Transverse colon (tissue), 4 donors: ENCODE data around the gene LAPTM5.

Experiments
- POLR2AphosphoS5 ChIP-seq, 3 donors: sonication (generic); formaldehyde crosslinking; IDR thresholded peaks; one replicate each; pipeline ENCODE4 v1.6.1; 2016; ENCODE audit warnings: antibody characterized with exemption in 3 of 3
- TF ChIP-seq, protein P1 (sequence below), 5 experiments: fragments of 200-600 bp in 3 of 5; fragments of 450-650 bp in 2 of 5; sonication (generic) in 3 of 5; IDR thresholded peaks; 1 replicate in 2 of 5; 2 replicates in 3 of 5; pipeline ENCODE4 v1.5.1; 2016 to 2017; ENCODE audit warnings: antibody characterized with exemption in 5 of 5, inconsistent platforms in 3 of 5, mild to moderate bottlenecking in 2 of 5, moderate library complexity in 1 of 5

DNA sequence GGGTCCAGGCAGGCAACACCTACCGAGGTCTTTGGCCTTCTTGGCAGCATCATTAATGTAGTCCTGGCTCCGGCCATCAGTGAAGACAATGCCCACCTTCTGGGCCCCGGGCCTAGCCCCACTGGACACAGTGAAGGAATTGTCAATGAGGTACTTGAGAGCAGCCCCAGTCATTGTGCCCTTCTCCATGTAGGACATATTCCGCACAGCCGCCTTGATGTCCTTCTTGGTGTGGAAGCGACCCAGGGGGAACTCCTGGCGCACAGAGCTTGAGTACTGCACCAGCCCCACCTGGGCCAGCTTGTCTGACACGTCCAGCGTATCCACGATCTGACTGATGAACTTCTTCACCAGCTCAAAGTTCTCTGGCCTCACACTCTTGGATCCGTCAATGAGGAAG lies 41.7 kb downstream of the LAPTM5 start:
- no peak for TF ChIP-seq POLR2AphosphoS5 (IDR thresholded peaks at IDR 0.05)
- TF ChIP-seq, protein P1, sequence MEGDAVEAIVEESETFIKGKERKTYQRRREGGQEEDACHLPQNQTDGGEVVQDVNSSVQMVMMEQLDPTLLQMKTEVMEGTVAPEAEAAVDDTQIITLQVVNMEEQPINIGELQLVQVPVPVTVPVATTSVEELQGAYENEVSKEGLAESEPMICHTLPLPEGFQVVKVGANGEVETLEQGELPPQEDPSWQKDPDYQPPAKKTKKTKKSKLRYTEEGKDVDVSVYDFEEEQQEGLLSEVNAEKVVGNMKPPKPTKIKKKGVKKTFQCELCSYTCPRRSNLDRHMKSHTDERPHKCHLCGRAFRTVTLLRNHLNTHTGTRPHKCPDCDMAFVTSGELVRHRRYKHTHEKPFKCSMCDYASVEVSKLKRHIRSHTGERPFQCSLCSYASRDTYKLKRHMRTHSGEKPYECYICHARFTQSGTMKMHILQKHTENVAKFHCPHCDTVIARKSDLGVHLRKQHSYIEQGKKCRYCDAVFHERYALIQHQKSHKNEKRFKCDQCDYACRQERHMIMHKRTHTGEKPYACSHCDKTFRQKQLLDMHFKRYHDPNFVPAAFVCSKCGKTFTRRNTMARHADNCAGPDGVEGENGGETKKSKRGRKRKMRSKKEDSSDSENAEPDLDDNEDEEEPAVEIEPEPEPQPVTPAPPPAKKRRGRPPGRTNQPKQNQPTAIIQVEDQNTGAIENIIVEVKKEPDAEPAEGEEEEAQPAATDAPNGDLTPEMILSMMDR (IDR thresholded peaks at IDR 0.05), result no peak
